Neuronal stem cell (in vitro differentiated cells): ENCODE data around the gene WWC2.

Experiments used
- DNase-seq: peaks from one replicate; pipeline ENCODE4 v3.0.0-alpha.2; 2013; ENCODE audit warnings: low spot score
- H2AFZ ChIP-seq: one replicate; pipeline ENCODE4 v1.6.1; 2013; ENCODE audit warnings: mild to moderate bottlenecking, low read length, inconsistent platforms
- H2AK5ac ChIP-seq: 2 replicates; pipeline ENCODE4 v1.6.1; 2013; ENCODE audit warnings: low read depth, mild to moderate bottlenecking, inconsistent platforms, low read length, moderate library complexity, mixed read lengths
- H2BK120ac ChIP-seq: 2 replicates; pipeline ENCODE4 v1.6.1; 2013; ENCODE audit warnings: low read depth, mild to moderate bottlenecking, inconsistent platforms, low read length, moderate library complexity, mixed read lengths
- H2BK12ac ChIP-seq: one replicate; pipeline ENCODE4 v1.6.1; 2013; ENCODE audit warnings: low read length, inconsistent platforms
- H2BK15ac ChIP-seq: 2 replicates; pipeline ENCODE4 v1.6.1; 2013; ENCODE audit warnings: mild to moderate bottlenecking, low read length, inconsistent platforms, mixed read lengths
- H2BK5ac ChIP-seq: one replicate; pipeline ENCODE4 v1.6.1; 2013; ENCODE audit warnings: inconsistent platforms, mild to moderate bottlenecking, low read length, moderate library complexity
- H3K14ac ChIP-seq: one replicate; pipeline ENCODE4 v1.6.1; 2013; ENCODE audit warnings: low read length, inconsistent platforms
- H3K18ac ChIP-seq: 2 replicates; pipeline ENCODE4 v1.6.1; 2013; ENCODE audit warnings: low read length, inconsistent platforms
- H3K23ac ChIP-seq: 2 replicates; pipeline ENCODE4 v1.6.1; 2013; ENCODE audit warnings: low read depth, mild to moderate bottlenecking, mixed read lengths, low read length, inconsistent platforms; ENCODE audit not compliant: poor library complexity
- H3K27ac ChIP-seq: replicated peaks from 3 replicates; pipeline ENCODE4 v1.5.1; 2013; ENCODE audit warnings: low read length, inconsistent platforms
- H3K27me3 ChIP-seq, 3 experiments: 2 replicates each; pipeline ENCODE4 v1.6.1; 2013; ENCODE audit warnings: low read length in 3 of 3, mild to moderate bottlenecking in 2 of 3, inconsistent platforms in 1 of 3, low read depth in 1 of 3, mixed read lengths in 1 of 3, moderate library complexity in 1 of 3; ENCODE audit not compliant: control insufficient read depth in 3 of 3, insufficient read depth in 3 of 3
- H3K36me3 ChIP-seq, 2 donors: replicated peaks in 1 of 2; 2 replicates each; pipeline ENCODE4 v1.6.1; 2013; ENCODE audit warnings: low read length in 2 of 2; ENCODE audit not compliant: control insufficient read depth in 2 of 2, insufficient read depth in 2 of 2
- H3K4ac ChIP-seq: 2 replicates; pipeline ENCODE4 v1.6.1; 2013; ENCODE audit warnings: inconsistent platforms, mild to moderate bottlenecking, low read length, moderate library complexity
- H3K4me1 ChIP-seq, 2 donors: 1 replicate in 1 of 2; 2 replicates in 1 of 2; pipeline ENCODE4 v1.6.1; 2013; ENCODE audit warnings: low read length in 2 of 2, low read depth in 1 of 2; ENCODE audit not compliant: control insufficient read depth in 2 of 2, insufficient read depth in 1 of 2
- H3K4me2 ChIP-seq: one replicate; pipeline ENCODE4 v1.6.1; 2013; ENCODE audit warnings: mild to moderate bottlenecking, low read length, inconsistent platforms; ENCODE audit not compliant: insufficient read depth, poor library complexity, severe bottlenecking
- H3K4me3 ChIP-seq, 2 donors: 2 replicates each; pipeline ENCODE4 v1.5.1; 2013; ENCODE audit warnings: low read length in 2 of 2, mild to moderate bottlenecking in 2 of 2, inconsistent platforms in 1 of 2, moderate library complexity in 1 of 2
- H3K79me1 ChIP-seq: one replicate; pipeline ENCODE4 v1.6.1; 2013; ENCODE audit warnings: low read depth, mild to moderate bottlenecking, inconsistent platforms, low read length, moderate library complexity
- H3K9ac ChIP-seq: one replicate; pipeline ENCODE4 v1.6.1; 2013; ENCODE audit warnings: mild to moderate bottlenecking, low read depth, low read length, inconsistent platforms; ENCODE audit not compliant: poor library complexity
- H3K9me3 ChIP-seq, 2 donors: replicated peaks in 1 of 2; 2 replicates each; pipeline versions ENCODE3 to v1.6.1; 2013; ENCODE audit warnings: low read length in 2 of 2, mild to moderate bottlenecking in 2 of 2, inconsistent platforms in 1 of 2, low read depth in 1 of 2, mixed read lengths in 1 of 2, moderate library complexity in 1 of 2; ENCODE audit not compliant: control insufficient read depth in 2 of 2, insufficient read depth in 1 of 2
- H4K8ac ChIP-seq: one replicate; pipeline ENCODE4 v1.6.1; 2013; ENCODE audit warnings: low read depth, mild to moderate bottlenecking, inconsistent platforms, low read length, moderate library complexity
- H4K91ac ChIP-seq: one replicate; pipeline ENCODE4 v1.6.1; 2013; ENCODE audit warnings: low read length, low read depth, mild to moderate bottlenecking, inconsistent platforms; ENCODE audit not compliant: poor library complexity
- WGBS, 2 donors: extraction: QIAGEN DNeasy Blood & Tissue Kit; methylation state at CpG; one replicate each; pipeline ENCODE4 v1.1.7; 2013; ENCODE audit warnings: missing lambda C conversion rate in 2 of 2, mixed read lengths in 1 of 2; ENCODE audit not compliant: insufficient read length in 2 of 2, insufficient replicate concordance in 1 of 2; ENCODE audit errors: extremely low coverage in 2 of 2; 5-methylcytosine and 5-hydroxymethylcytosine counted together

Gene WWC2

GRCh38 chr4:183329244-183329643, 230.2 kb downstream of the WWC2 start:
- no peak overlapping the region for H3K23ac ChIP-seq
- no peak overlapping the region for H3K27ac ChIP-seq
- H3K18ac ChIP-seq: no peak overlapping the region
- H2AFZ ChIP-seq: no peak overlapping the region
- no peak overlapping the region for H3K9ac ChIP-seq
- no peaks in the 10 kb centered on the region for H3K27me3 ChIP-seq
- WGBS, 2 donors: no CpG with 5 or more reads among the region's 6 CpGs
- no peak overlapping the region for H2BK15ac ChIP-seq
- H3K4ac ChIP-seq: no peak overlapping the region
- H3K14ac ChIP-seq: no peak overlapping the region
- no peaks in the 10 kb centered on the region for H3K4me1 ChIP-seq
- no peak overlapping the region for H3K4me2 ChIP-seq
- no peak overlapping the region for H2AK5ac ChIP-seq
- H4K91ac ChIP-seq: no peak overlapping the region
- no peak for DNase-seq
- H2BK120ac ChIP-seq: no peak overlapping the region
- no peaks in the 10 kb centered on the region for H3K79me1 ChIP-seq
- H3K9me3 ChIP-seq: peaks cover 2 to 3% of the 10 kb centered on the region in 2 donors
- H4K8ac ChIP-seq: no peak overlapping the region
- no peaks in the 10 kb centered on the region for H3K36me3 ChIP-seq
- H2BK5ac ChIP-seq: no peak overlapping the region
- H3K4me3 ChIP-seq: no peak overlapping the region
- H2BK12ac ChIP-seq: no peak overlapping the region

GRCh38 chr4:183329954-183330742, 231.1 kb downstream of the WWC2 start:
- Histone ChIP-seq H3K4me2 (no peak overlapping the region), H3K9me3 (peaks cover 2 to 3% of the 10 kb centered on the region in 2 donors), H4K8ac (no peak overlapping the region), H3K9ac (no peak overlapping the region), H3K27ac (peak overlapping the region; percentile 31), H4K91ac (no peak overlapping the region), H2BK15ac (no peak overlapping the region), H3K27me3 (no peaks in the 10 kb centered on the region), H3K36me3 (no peaks in the 10 kb centered on the region), H2BK12ac (no peak overlapping the region), H3K4me1 (no peaks in the 10 kb centered on the region), H3K23ac (no peak overlapping the region), H2AFZ (no peak overlapping the region), H2BK5ac (no peak overlapping the region), H3K4ac (no peak overlapping the region), H3K18ac (no peak overlapping the region), H3K4me3 (no peak overlapping the region), H2BK120ac (no peak overlapping the region), H2AK5ac (no peak overlapping the region), H3K79me1 (no peaks in the 10 kb centered on the region), H3K14ac (no peak overlapping the region)
- no CpG with 5 or more reads among the region's 10 CpGs for WGBS, 2 donors
- DNase-seq: no peak

- Histone ChIP-seq H3K23ac (no peak overlapping the region), H4K91ac (no peak overlapping the region), H2BK120ac (no peak overlapping the region), H2BK5ac (no peak overlapping the region), H3K79me1 (no peaks in the 10 kb centered on the region), H3K4ac (no peak overlapping the region), H3K4me1 (no peaks in the 10 kb centered on the region), H3K9me3 (peaks cover 2 to 5% of the 10 kb centered on the region in 2 donors), H3K27me3 (no peaks in the 10 kb centered on the region), H4K8ac (no peak overlapping the region), H2BK15ac (no peak overlapping the region), H3K14ac (no peak overlapping the region), H2AK5ac (no peak overlapping the region), H3K27ac (no peak overlapping the region), H3K18ac (no peak overlapping the region), H2BK12ac (no peak overlapping the region), H3K4me2 (no peak overlapping the region), H3K36me3 (no peaks in the 10 kb centered on the region), H2AFZ (no peak overlapping the region), H3K9ac (no peak overlapping the region), H3K4me3 (no peak overlapping the region)
- whole genome bisulfite sequencing, 2 donors: no CpG with 5 or more reads among the region's 2 CpGs
- DNase-seq: no peak
Measured at GRCh38 chr4:183330841-183331240, 231.8 kb downstream of the WWC2 start.

- Histone ChIP-seq H3K79me1 (no peaks in the 10 kb centered on the region), H3K18ac (no peak overlapping the region), H3K4me3 (no peak overlapping the region), H3K27ac (no peak overlapping the region), H3K9ac (no peak overlapping the region), H2BK120ac (no peak overlapping the region), H3K4me2 (no peak overlapping the region), H2BK5ac (no peak overlapping the region), H3K9me3 (peaks cover 0 to 5% of the 10 kb centered on the region in 2 donors), H4K91ac (no peak overlapping the region), H3K36me3 (no peaks in the 10 kb centered on the region), H4K8ac (no peak overlapping the region), H3K4me1 (no peaks in the 10 kb centered on the region), H3K23ac (no peak overlapping the region), H2AFZ (peak overlapping the region; percentile 43), H3K4ac (no peak overlapping the region), H2AK5ac (no peak overlapping the region), H3K27me3 (no peaks in the 10 kb centered on the region), H3K14ac (no peak overlapping the region), H2BK15ac (no peak overlapping the region), H2BK12ac (no peak overlapping the region)
- no peak for DNase-seq
- WGBS, 2 donors: no CpG with 5 or more reads among the region's 11 CpGs
Measured at GRCh38 chr4:183332447-183332846, 233.4 kb downstream of the WWC2 start.
